HEK293 (cell line): ENCODE data around the gene SCAF1.

Experiments
- CTCF ChIA-PET: fragments of 350-600 bp; formaldehyde crosslinking; extraction: SDS; loops from one replicate; lab custom pipeline; 2021; ENCODE audit warnings: antibody characterized with exemption; lab: Yijun Ruan, JAX
- POLR2A ChIA-PET: fragments of 300-600 bp; formaldehyde crosslinking; extraction: SDS; loops from one replicate; lab custom pipeline; 2020; ENCODE audit warnings: antibody characterized with exemption, inconsistent platforms; lab: Yijun Ruan, JAX
- H3K27ac ChIP-seq: fragments of 200-500 bp; sonication (Bioruptor generic); 2 replicates; pipeline ENCODE4 v1.5.1; 2014; ENCODE audit warnings: low read depth, low read length, control low read depth, inconsistent platforms; ENCODE audit errors: extremely low read depth
- H3K36me3 ChIP-seq, 2 experiments: fragments of 200-500 bp in 1 of 2; sonication (Bioruptor generic) in 1 of 2; 1 replicate in 1 of 2; 2 replicates in 1 of 2; pipeline ENCODE4 v1.5.1; 2014 to 2017; ENCODE audit warnings: inconsistent platforms in 2 of 2, low read length in 2 of 2; ENCODE audit not compliant: control insufficient read depth in 2 of 2, insufficient read depth in 1 of 2
- H3K4me1 ChIP-seq: fragments of 200-500 bp; sonication (Bioruptor generic); 2 replicates; pipeline ENCODE4 v1.5.1; 2014; ENCODE audit warnings: mild to moderate bottlenecking, low read length, inconsistent platforms; ENCODE audit not compliant: control insufficient read depth, insufficient read depth
- H3K4me3 ChIP-seq: 2 replicates; pipeline ENCODE4 v1.5.1; 2011; ENCODE audit warnings: low read depth, mild to moderate bottlenecking, control low read depth, low read length, moderate library complexity
- H3K9me3 ChIP-seq: fragments of 200-500 bp; sonication (Bioruptor generic); 2 replicates; pipeline ENCODE4 v1.5.1; 2014; ENCODE audit warnings: low read depth, low read length, inconsistent platforms; ENCODE audit not compliant: control insufficient read depth, insufficient read depth
- BCL11A ChIP-seq: fragments of 450-650 bp; formaldehyde crosslinking; IDR thresholded peaks from 2 replicates; pipeline ENCODE4 v1.5.1; 2016; ENCODE audit warnings: low read depth, missing biosample characterization, missing genetic modification characterization
- BCL11B ChIP-seq: fragments of 450-650 bp; formaldehyde crosslinking; IDR thresholded peaks from 2 replicates; pipeline ENCODE4 v1.5.1; 2016; ENCODE audit warnings: low read depth, missing biosample characterization, missing genetic modification characterization
- IKZF3 ChIP-seq: fragments of 450-650 bp; IDR thresholded peaks from 2 replicates; pipeline ENCODE4 v1.5.0; 2018; ENCODE audit warnings: missing biosample characterization, mild to moderate bottlenecking, missing genetic modification characterization, moderate library complexity
- KLF7 ChIP-seq: fragments of 450-650 bp; formaldehyde crosslinking; IDR thresholded peaks from 2 replicates; pipeline ENCODE4 v1.5.1; 2016; ENCODE audit warnings: missing biosample characterization, missing genetic modification characterization, borderline replicate concordance
- PATZ1 ChIP-seq: fragments of 450-650 bp; formaldehyde crosslinking; IDR thresholded peaks from 2 replicates; pipeline ENCODE4 v1.5.1; 2016; ENCODE audit warnings: missing biosample characterization, missing genetic modification characterization
- PRDM6 ChIP-seq: fragments of 450-650 bp; formaldehyde crosslinking; IDR thresholded peaks from 2 replicates; pipeline ENCODE4 v1.5.1; 2017; ENCODE audit warnings: missing biosample characterization, missing genetic modification characterization
- ZBTB17 ChIP-seq: fragments of 450-650 bp; formaldehyde crosslinking; IDR thresholded peaks from 2 replicates; pipeline ENCODE4 v1.5.1; 2016; ENCODE audit warnings: missing biosample characterization, missing genetic modification characterization
- ZBTB49 ChIP-seq: fragments of 450-650 bp; formaldehyde crosslinking; IDR thresholded peaks from 2 replicates; pipeline ENCODE4 v1.5.1; 2016; ENCODE audit warnings: missing biosample characterization, missing genetic modification characterization, low read depth
- ZEB2 ChIP-seq: fragments of 450-650 bp; formaldehyde crosslinking; IDR thresholded peaks from 2 replicates; pipeline ENCODE4 v1.5.1; 2016; ENCODE audit warnings: missing biosample characterization, missing genetic modification characterization
- ZIC2 ChIP-seq: fragments of 450-650 bp; formaldehyde crosslinking; IDR thresholded peaks from 2 replicates; pipeline ENCODE4 v1.5.1; 2016; ENCODE audit warnings: missing biosample characterization, missing genetic modification characterization
- ZNF10 ChIP-seq: fragments of 450-650 bp; formaldehyde crosslinking; IDR thresholded peaks from 2 replicates; pipeline ENCODE4 v1.5.1; 2017; ENCODE audit warnings: missing biosample characterization, missing genetic modification characterization
- ZNF112 ChIP-seq: fragments of 450-650 bp; formaldehyde crosslinking; IDR thresholded peaks from 2 replicates; pipeline ENCODE4 v1.5.0; 2017; ENCODE audit warnings: missing biosample characterization, missing genetic modification characterization
- ZNF140 ChIP-seq: fragments of 450-650 bp; formaldehyde crosslinking; IDR thresholded peaks from 2 replicates; pipeline ENCODE4 v1.5.1; 2016; ENCODE audit warnings: missing biosample characterization, missing genetic modification characterization
- ZNF155 ChIP-seq: fragments of 450-650 bp; formaldehyde crosslinking; IDR thresholded peaks from 2 replicates; pipeline ENCODE4 v1.5.1; 2016; ENCODE audit warnings: missing biosample characterization, missing genetic modification characterization
- ZNF19 ChIP-seq: fragments of 450-650 bp; formaldehyde crosslinking; IDR thresholded peaks from 2 replicates; pipeline ENCODE4; 2016; ENCODE audit warnings: missing biosample characterization, missing genetic modification characterization, low read depth
- ZNF239 ChIP-seq: fragments of 450-650 bp; formaldehyde crosslinking; IDR thresholded peaks from 2 replicates; pipeline ENCODE4 v1.5.1; 2016; ENCODE audit warnings: missing biosample characterization, missing genetic modification characterization
- ZNF335 ChIP-seq: fragments of 450-650 bp; formaldehyde crosslinking; conservative IDR thresholded peaks from 2 replicates; pipeline ENCODE4 v1.5.1; 2016; ENCODE audit warnings: missing biosample characterization, missing genetic modification characterization
- ZNF449 ChIP-seq: fragments of 450-650 bp; formaldehyde crosslinking; IDR thresholded peaks from 2 replicates; pipeline ENCODE4 v1.5.1; 2017; ENCODE audit warnings: missing biosample characterization, mild to moderate bottlenecking, missing genetic modification characterization, moderate library complexity
- ZNF621 ChIP-seq: fragments of 450-650 bp; formaldehyde crosslinking; IDR thresholded peaks from 2 replicates; pipeline ENCODE4 v1.5.1; 2017; ENCODE audit warnings: missing biosample characterization, missing genetic modification characterization
- ZNF658 ChIP-seq: fragments of 450-650 bp; formaldehyde crosslinking; IDR thresholded peaks from 2 replicates; pipeline ENCODE4; 2016; ENCODE audit warnings: missing biosample characterization, missing genetic modification characterization
- ZNF660 ChIP-seq: fragments of 450-650 bp; IDR thresholded peaks from 2 replicates; pipeline ENCODE4 v1.5.1; 2018; ENCODE audit warnings: missing biosample characterization, mild to moderate bottlenecking, missing genetic modification characterization
- ZNF76 ChIP-seq: fragments of 450-650 bp; formaldehyde crosslinking; IDR thresholded peaks from 2 replicates; pipeline ENCODE4; 2016; ENCODE audit warnings: low read depth, missing biosample characterization, missing genetic modification characterization, borderline replicate concordance
- ZNF791 ChIP-seq: fragments of 450-650 bp; formaldehyde crosslinking; IDR thresholded peaks from 2 replicates; pipeline ENCODE4 v1.5.1; 2016; ENCODE audit warnings: missing biosample characterization, missing genetic modification characterization
- ZXDB ChIP-seq: fragments of 450-650 bp; formaldehyde crosslinking; IDR thresholded peaks from 2 replicates; pipeline ENCODE4 v1.5.1; 2016; ENCODE audit warnings: missing biosample characterization, missing genetic modification characterization

The SCAF1 gene

GRCh38 chr19:49679771-49680413 is 37.9 kb downstream of the SCAF1 start (continued):
- TF ChIP-seq ZNF449 (tag by site-specific recombination): no peak

GRCh38 chr19:49680421-49681351 is 38.7 kb downstream of the SCAF1 start:
- CTCF ChIA-PET: interaction anchor here (0.6 to 2.0 kb wide), 45 partner anchors 8 to 441 kb away, joined by 3 to 10 read pairs (median 3); partner anchors contain the start of genes AP2A1, CPT1C, NOSIP and RRAS
- Histone ChIP-seq H3K9me3 (no peaks in the 10 kb centered on the region), H3K4me3 (no peak overlapping the region), H3K36me3 (peaks cover 43 to 47% of the 10 kb centered on the region in 2 experiments), H3K27ac (peak overlapping the region; percentile 52; the same call in 1 of the 2 replicates), H3K4me1 (peaks cover 17% of the 10 kb centered on the region)
- POLR2A ChIA-PET: interaction anchor here (0.5 to 1.5 kb wide), 8 partner anchors 40 to 659 kb away, joined by 3 to 6 read pairs (median 4); partner anchors contain the start of gene RRAS
- TF ChIP-seq PATZ1 (tag by site-specific recombination): peak; percentile 79
- TF ChIP-seq KLF7: no peak
- TF ChIP-seq ZNF140 (tag by site-specific recombination): no peak
- TF ChIP-seq ZNF449 (tag by site-specific recombination): peak; percentile 58
- TF ChIP-seq ZBTB17: 0 out of 2 replicates have a peak, but pooled peaks have one; percentile 16
- no peak for TF ChIP-seq BCL11B (tag by site-specific recombination)
- TF ChIP-seq ZIC2 (tag by site-specific recombination): peak; percentile 45
- TF ChIP-seq ZNF658 (tag by site-specific recombination): no peak
- TF ChIP-seq ZNF76 (tag by site-specific recombination): no peak
- TF ChIP-seq ZNF660 (tag by site-specific recombination): peak; percentile 64
- TF ChIP-seq ZNF155 (tag by site-specific recombination): no peak
- no peak for TF ChIP-seq ZNF112 (tag by site-specific recombination)
- TF ChIP-seq ZNF19: no peak
- TF ChIP-seq ZNF621: no peak
- TF ChIP-seq ZNF791: no peak
- no peak for TF ChIP-seq ZNF10 (tag by site-specific recombination)
- TF ChIP-seq BCL11A (tag by site-specific recombination): no peak
- no peak for TF ChIP-seq ZNF239 (tag by site-specific recombination)
- no peak for TF ChIP-seq PRDM6 (tag by site-specific recombination)
- peak; percentile 83 for TF ChIP-seq ZXDB
- no peak for TF ChIP-seq ZEB2 (tag by site-specific recombination)
- TF ChIP-seq IKZF3 (tag by site-specific recombination): no peak
- TF ChIP-seq ZNF335 (tag by site-specific recombination): peak; percentile 72
- TF ChIP-seq ZBTB49 (tag by site-specific recombination): no peak
